Mesothelial cell of epicardium (in vitro differentiated cells): Measurements from ENCODE around the gene CBLC. TPM values are rescaled to one million over a fixed set of nuclear protein-coding genes. Genes with fewer than 3 reads are reported as not detected.
A peak's percentile ranks its signal among the peaks of the same experiment; 100 is the strongest.

ENCODE experiments used
- DNase-seq, 2 experiments: peaks; one replicate each; pipeline ENCODE4 v3.0.0; 2021; ENCODE audit warnings: low spot score in 2 of 2; ENCODE audit not compliant: unreplicated experiment in 2 of 2
- H3K27ac Mint-ChIP-seq: 2 replicates; pipeline ENCODE4 v1.8.0; 2021; ENCODE audit warnings: mixed read lengths
- H3K27me3 Mint-ChIP-seq: 2 replicates; pipeline ENCODE4 v1.8.0; 2021; ENCODE audit warnings: low read depth, mixed read lengths
- H3K36me3 Mint-ChIP-seq: 2 replicates; pipeline ENCODE4 v1.8.0; 2021; ENCODE audit warnings: mixed read lengths
- H3K4me1 Mint-ChIP-seq: 2 replicates; pipeline ENCODE4 v1.8.0; 2021; ENCODE audit warnings: mixed read lengths
- H3K4me3 Mint-ChIP-seq: 2 replicates; pipeline ENCODE4 v1.8.0; 2021; ENCODE audit warnings: mild to moderate bottlenecking, moderate library complexity, mixed read lengths
- H3K9me3 Mint-ChIP-seq: 2 replicates; pipeline ENCODE4 v1.8.0; 2021; ENCODE audit warnings: mixed read lengths
- total RNA-seq: library from RNA; stranded (reverse); gene quantifications from 3 replicates; pipeline ENCODE4 v1.2.1, GENCODE V29; 2021
- TF ChIP-seq, protein P1 (sequence below): fragments of 200-600 bp; sonication (generic); IDR thresholded peaks from one replicate; pipeline ENCODE4 v1.5.0; 2021; ENCODE audit warnings: antibody characterized with exemption; ENCODE audit not compliant: unreplicated experiment

Gene CBLC
- total RNA-seq, 1 donor from 2014 or later: 8.8 TPM

DNA sequence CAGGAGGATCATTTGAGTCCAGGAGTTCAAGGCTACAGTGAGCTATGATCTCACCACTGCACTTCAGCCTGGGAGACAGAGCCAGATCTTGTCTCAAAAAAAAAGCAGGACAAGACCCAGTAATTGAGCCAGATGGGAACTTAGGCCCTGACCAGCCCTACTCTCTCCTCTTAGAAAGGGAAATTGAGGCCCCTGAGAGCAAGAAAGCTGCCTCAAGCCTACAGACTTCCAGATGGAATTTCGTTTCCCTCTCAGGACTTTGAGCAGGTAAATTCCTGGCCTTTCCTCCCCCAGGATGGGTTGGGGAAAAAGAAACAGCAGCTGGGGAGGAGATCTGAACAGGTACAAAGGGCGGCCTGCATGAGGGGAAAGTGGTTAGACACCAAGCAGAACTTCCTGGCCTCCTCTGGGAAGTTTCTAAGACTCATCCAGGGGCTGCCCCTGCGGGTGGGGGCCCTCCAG lies 32.8 kb upstream of the CBLC start:
- Mint-ChIP-seq H3K36me3 (no peaks in the 10 kb centered on the region), H3K9me3 (no peaks in the 10 kb centered on the region), H3K27ac (no peak overlapping the region), H3K27me3 (peaks cover 4% of the 10 kb centered on the region), H3K4me3 (no peak overlapping the region), H3K4me1 (peaks cover 41% of the 10 kb centered on the region)
- TF ChIP-seq, protein P1, sequence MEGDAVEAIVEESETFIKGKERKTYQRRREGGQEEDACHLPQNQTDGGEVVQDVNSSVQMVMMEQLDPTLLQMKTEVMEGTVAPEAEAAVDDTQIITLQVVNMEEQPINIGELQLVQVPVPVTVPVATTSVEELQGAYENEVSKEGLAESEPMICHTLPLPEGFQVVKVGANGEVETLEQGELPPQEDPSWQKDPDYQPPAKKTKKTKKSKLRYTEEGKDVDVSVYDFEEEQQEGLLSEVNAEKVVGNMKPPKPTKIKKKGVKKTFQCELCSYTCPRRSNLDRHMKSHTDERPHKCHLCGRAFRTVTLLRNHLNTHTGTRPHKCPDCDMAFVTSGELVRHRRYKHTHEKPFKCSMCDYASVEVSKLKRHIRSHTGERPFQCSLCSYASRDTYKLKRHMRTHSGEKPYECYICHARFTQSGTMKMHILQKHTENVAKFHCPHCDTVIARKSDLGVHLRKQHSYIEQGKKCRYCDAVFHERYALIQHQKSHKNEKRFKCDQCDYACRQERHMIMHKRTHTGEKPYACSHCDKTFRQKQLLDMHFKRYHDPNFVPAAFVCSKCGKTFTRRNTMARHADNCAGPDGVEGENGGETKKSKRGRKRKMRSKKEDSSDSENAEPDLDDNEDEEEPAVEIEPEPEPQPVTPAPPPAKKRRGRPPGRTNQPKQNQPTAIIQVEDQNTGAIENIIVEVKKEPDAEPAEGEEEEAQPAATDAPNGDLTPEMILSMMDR: no peak
- no peak for DNase-seq

DNA sequence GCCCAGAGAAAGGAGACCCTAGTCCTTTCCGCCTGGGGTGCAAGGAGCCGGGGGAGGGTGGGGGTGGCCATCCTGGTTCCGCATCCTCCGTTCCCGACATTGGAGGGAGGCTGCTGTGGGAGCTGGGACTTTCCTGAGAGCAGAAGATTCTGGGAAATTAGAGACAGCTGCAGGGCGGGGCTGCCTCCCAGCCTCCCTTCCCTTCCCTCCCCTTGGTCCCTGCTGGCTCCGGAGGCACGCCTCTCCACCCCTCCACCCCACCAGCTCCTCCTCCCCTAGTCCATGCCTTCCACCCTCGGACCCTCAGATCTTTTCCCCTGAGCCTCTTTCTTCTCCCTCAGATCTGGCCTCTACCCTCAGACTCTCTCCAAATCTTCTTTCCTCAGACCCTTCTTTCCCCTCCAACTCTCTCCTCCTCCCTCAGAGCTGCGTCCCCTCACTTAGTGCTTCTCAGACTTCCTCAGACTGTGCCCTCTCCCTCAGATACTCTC lies 32.3 kb upstream of the CBLC start:
- TF ChIP-seq, protein P1: no peak
- Mint-ChIP-seq H3K27ac (peak overlapping the region; percentile 43), H3K27me3 (peaks cover 4% of the 10 kb centered on the region)

DNA sequence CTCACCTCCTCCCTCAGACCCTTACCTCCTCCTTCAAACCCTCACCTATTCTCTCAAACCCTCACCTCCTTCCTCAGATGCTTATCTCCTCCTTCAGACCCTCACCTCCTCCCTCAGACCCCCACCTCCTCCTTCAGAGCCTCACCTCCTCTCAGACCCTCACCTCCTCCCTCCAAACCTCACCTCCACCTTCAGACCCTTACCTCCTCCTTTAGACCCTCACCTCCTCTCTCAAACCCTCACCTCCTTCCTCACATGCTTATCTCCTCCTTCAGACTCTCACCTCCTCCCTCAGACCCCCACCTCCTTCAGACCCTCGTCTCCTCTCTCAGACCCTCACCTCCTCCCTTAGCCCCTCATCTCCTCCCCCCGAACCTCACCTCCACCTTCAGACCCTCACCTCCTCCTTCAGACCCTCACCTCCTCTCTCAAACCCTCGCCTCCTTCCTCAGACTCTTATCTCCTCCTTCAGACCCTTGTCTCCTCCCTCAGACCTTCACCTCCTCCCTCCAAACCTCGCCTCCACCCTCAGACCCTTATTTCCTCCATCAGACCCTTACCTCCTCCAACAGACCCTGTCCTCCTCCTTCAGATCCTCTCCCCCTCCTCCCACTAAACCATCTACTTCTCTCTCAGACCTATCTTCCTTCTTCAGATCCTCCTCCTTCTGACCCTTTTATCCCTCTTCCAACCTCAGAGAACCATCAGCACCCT lies 31.6 kb upstream of the CBLC start:
- H3K27ac Mint-ChIP-seq: peak overlapping the region; percentile 71
- H3K27me3 Mint-ChIP-seq: peaks cover 4% of the 10 kb centered on the region
- DNase-seq: no peak
- H3K36me3 Mint-ChIP-seq: peaks cover 3% of the 10 kb centered on the region
- peaks cover 46% of the 10 kb centered on the region for H3K4me1 Mint-ChIP-seq
- H3K9me3 Mint-ChIP-seq: no peaks in the 10 kb centered on the region
- peak overlapping the region; percentile 50 for H3K4me3 Mint-ChIP-seq
- TF ChIP-seq, protein P1: no peak

More for the DNA sequence above, 32.3 kb upstream of the CBLC start:
- DNase-seq: no peak
- Mint-ChIP-seq H3K9me3 (no peaks in the 10 kb centered on the region), H3K4me1 (peaks cover 42% of the 10 kb centered on the region), H3K4me3 (peak overlapping the region; percentile 30), H3K36me3 (no peaks in the 10 kb centered on the region)

DNA sequence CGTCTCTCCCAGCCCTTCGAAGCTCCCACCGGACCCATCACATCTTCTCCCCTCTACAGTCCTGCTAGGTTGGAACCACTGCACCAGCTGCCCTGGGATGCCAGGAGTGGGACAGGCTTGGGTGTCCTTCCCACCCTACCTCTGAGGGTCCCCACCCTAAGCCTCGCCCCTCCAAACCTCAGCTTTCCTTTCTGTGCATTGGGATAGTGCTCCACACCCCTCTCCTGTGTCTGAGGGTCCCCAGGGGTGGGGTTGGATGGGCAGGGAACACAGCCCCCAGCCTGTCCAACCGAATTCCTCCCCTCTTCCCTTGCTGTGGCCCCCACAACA lies 31.1 kb upstream of the CBLC start:
- Mint-ChIP-seq H3K27ac (peak overlapping the region; percentile 71), H3K9me3 (no peaks in the 10 kb centered on the region), H3K4me3 (peak overlapping the region; percentile 81), H3K4me1 (peaks cover 43% of the 10 kb centered on the region), H3K27me3 (peaks cover 4% of the 10 kb centered on the region), H3K36me3 (peaks cover 3% of the 10 kb centered on the region)
- TF ChIP-seq, protein P1: no peak
- DNase-seq: no peak

DNA sequence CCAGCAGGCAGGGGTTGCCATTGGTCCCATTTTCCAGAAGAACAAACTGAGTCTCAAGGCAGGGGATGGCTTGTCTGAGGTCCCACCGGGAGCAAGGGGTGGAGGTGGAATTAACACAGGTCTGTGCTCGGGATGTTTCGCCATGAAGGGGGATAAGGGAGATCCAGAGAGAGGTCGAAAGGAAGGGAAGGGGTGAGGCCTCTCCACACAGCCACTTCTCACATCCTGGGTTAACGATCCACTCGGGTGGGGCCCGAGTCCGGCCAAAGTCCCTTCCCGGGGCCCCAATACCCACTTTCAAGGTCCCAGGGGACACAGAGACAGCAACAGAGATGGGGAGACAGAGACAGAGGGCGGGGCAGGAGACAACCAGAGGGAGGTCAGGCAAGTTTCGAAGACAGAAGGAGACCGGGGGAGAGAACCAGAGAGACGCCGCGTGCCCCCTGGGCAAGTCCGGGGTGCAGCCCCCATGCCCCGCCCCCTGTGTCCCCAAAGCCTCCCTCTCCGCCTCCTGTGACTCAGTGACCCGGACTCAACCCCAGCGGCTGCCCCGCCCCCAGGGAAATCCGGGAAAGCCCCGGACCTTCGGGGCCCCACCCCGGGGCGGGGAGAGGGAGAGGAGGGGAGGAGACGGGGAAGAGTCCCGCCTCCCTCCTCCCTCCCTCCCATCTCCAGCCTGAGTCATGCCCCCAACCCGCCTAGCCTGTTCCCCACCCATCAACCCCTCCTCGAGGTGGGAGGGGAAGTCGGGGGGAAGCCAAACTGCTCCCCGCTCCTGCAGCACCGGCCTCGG lies 30.5 kb upstream of the CBLC start:
- TF ChIP-seq, protein P1: no peak
- peak overlapping the region; percentile 81 for H3K4me3 Mint-ChIP-seq
- H3K9me3 Mint-ChIP-seq: no peaks in the 10 kb centered on the region
- H3K27me3 Mint-ChIP-seq: peaks cover 4% of the 10 kb centered on the region
- H3K36me3 Mint-ChIP-seq: peaks cover 3% of the 10 kb centered on the region
- H3K4me1 Mint-ChIP-seq: peaks cover 38% of the 10 kb centered on the region
- peak; percentile 75 to 79 for DNase-seq
- H3K27ac Mint-ChIP-seq: peak overlapping the region; percentile 96
